AG04449 (cell line): ENCODE results near the gene MBNL3.

Experiments
- CTCF ChIA-PET: fragments of 350-600 bp; formaldehyde crosslinking; extraction: SDS; loops from one replicate; lab custom pipeline; 2021; ENCODE audit warnings: antibody characterized with exemption; lab: Yijun Ruan, JAX
- POLR2A ChIA-PET: fragments of 400-600, 350-600 bp; formaldehyde crosslinking; extraction: SDS; loops from one replicate; lab custom pipeline; 2020; ENCODE audit warnings: antibody characterized with exemption, inconsistent platforms; lab: Yijun Ruan, JAX
- DNase-seq: peaks from one replicate; pipeline ENCODE4 v3.0.0-alpha.2; 2010; ENCODE audit warnings: low read depth, low spot score
- H3K4me3 ChIP-seq: 2 replicates; pipeline ENCODE4 v1.5.1; 2011; ENCODE audit warnings: low read depth, mild to moderate bottlenecking, control low read depth, low read length
- TF ChIP-seq, protein P1 (sequence below): IDR thresholded peaks from one replicate; pipeline ENCODE4 v1.5.1; 2011; ENCODE audit warnings: mild to moderate bottlenecking, moderate library complexity, low read length, control low read depth, inconsistent platforms; ENCODE audit not compliant: insufficient read depth; ENCODE audit errors: missing control alignments

Gene MBNL3

GRCh38 chrX:132433551-132433950 is 55.3 kb downstream of the MBNL3 start:
- POLR2A ChIA-PET, result no interaction called here
- TF ChIP-seq, protein P1, sequence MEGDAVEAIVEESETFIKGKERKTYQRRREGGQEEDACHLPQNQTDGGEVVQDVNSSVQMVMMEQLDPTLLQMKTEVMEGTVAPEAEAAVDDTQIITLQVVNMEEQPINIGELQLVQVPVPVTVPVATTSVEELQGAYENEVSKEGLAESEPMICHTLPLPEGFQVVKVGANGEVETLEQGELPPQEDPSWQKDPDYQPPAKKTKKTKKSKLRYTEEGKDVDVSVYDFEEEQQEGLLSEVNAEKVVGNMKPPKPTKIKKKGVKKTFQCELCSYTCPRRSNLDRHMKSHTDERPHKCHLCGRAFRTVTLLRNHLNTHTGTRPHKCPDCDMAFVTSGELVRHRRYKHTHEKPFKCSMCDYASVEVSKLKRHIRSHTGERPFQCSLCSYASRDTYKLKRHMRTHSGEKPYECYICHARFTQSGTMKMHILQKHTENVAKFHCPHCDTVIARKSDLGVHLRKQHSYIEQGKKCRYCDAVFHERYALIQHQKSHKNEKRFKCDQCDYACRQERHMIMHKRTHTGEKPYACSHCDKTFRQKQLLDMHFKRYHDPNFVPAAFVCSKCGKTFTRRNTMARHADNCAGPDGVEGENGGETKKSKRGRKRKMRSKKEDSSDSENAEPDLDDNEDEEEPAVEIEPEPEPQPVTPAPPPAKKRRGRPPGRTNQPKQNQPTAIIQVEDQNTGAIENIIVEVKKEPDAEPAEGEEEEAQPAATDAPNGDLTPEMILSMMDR, result no peak
- no peak overlapping the region for H3K4me3 ChIP-seq
- DNase-seq, result no peak
- CTCF ChIA-PET, result no interaction called here

- TF ChIP-seq, protein P1, result no peak
- ChIA-PET POLR2A (no interaction called here), CTCF (no interaction called here)
- no peak overlapping the region for H3K4me3 ChIP-seq
- no peak for DNase-seq
Measured at GRCh38 chrX:132433001-132433400, 55.8 kb downstream of the MBNL3 start.

GRCh38 chrX:132428896-132429295 is 59.9 kb downstream of the MBNL3 start:
- ChIA-PET CTCF (no interaction called here), POLR2A (no interaction called here)
- no peak for DNase-seq
- TF ChIP-seq, protein P1, result no peak
- no peak overlapping the region for H3K4me3 ChIP-seq

GRCh38 chrX:132426695-132427281 is 62.0 kb downstream of the MBNL3 start:
- POLR2A ChIA-PET, result no interaction called here

DNA sequence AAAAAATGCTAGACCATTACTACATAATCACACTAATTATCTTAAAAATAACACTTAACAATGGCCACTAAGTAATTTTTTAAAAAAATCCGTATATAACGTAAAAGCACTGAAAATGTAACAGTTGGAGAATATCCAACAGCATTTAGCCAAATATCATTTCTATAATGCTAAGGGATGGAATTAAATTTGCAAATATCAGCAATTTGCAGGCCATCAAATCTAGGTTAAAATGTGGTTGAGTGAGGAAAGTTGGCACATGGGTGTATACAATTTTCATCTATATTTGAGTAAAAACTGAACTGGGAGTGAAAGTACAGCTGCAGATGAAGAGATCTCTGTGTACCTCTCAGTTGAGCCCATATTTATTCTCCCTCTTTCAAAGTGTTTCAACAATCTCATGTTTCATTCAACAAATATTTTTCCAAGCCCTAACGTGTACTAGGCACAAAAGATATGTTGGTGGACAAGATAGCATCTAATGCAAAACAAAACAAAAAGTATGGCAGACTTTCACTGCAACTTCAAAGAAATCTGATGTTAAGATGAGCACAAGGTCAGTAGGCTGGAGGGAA is 63.0 kb downstream of the MBNL3 start:
- no peak overlapping the region for H3K4me3 ChIP-seq
- ChIA-PET CTCF (no interaction called here), POLR2A (no interaction called here)
- TF ChIP-seq, protein P1, result no peak
- DNase-seq, result no peak

More at GRCh38 chrX:132426695-132427281, 62.0 kb downstream of the MBNL3 start:
- TF ChIP-seq, protein P1, result no peak
- peak; percentile 17 for DNase-seq
- CTCF ChIA-PET, result no interaction called here
- no peak overlapping the region for H3K4me3 ChIP-seq

GRCh38 chrX:132423323-132423722 is 65.5 kb downstream of the MBNL3 start:
- TF ChIP-seq, protein P1, result no peak
- no peak overlapping the region for H3K4me3 ChIP-seq
- DNase-seq, result no peak
- ChIA-PET POLR2A (no interaction called here), CTCF (no interaction called here)
